ENCODE measurements around the gene CAMK2A.

CAMK2A gene

GRCh38 chr5:150208187-150209098 lies 81.1 kb downstream of the CAMK2A start:
- no peak for DNase-seq

- DNase-seq = no peak
Measured at GRCh38 chr5:150206779-150207115, 82.8 kb downstream of the CAMK2A start.

GRCh38 chr5:150206098-150206778 lies 83.3 kb downstream of the CAMK2A start:
- DNase-seq = no peak

- DNase-seq = no peak
Measured at GRCh38 chr5:150204590-150204960, 85.0 kb downstream of the CAMK2A start.

- DNase-seq = no peak
Measured at GRCh38 chr5:150203832-150204589, 85.6 kb downstream of the CAMK2A start.

GRCh38 chr5:150202501-150202900 lies 87.1 kb downstream of the CAMK2A start:
- no peak for DNase-seq

- DNase-seq = no peak
Measured at GRCh38 chr5:150197476-150197875, 92.1 kb downstream of the CAMK2A start.

GRCh38 chr5:150196986-150197385 lies 92.6 kb downstream of the CAMK2A start:
- DNase-seq = no peak

GRCh38 chr5:150196514-150196913 lies 93.1 kb downstream of the CAMK2A start:
- no peak for DNase-seq

GRCh38 chr5:150195736-150196485 lies 93.7 kb downstream of the CAMK2A start:
- DNase-seq = no peak

- DNase-seq = no peak
Measured at GRCh38 chr5:150192462-150192861, 97.1 kb downstream of the CAMK2A start.

- DNase-seq = no peak
Measured at GRCh38 chr5:150190987-150191386, 98.6 kb downstream of the CAMK2A start.

GRCh38 chr5:150190503-150190979 lies 99.0 kb downstream of the CAMK2A start:
- DNase-seq = no peak

- DNase-seq = no peak
Measured at GRCh38 chr5:150189728-150190502, 99.7 kb downstream of the CAMK2A start, which contains the start of gene SLC6A7. Gene SLC6A7, plus strand, starts transcription at chr5:150190062. Its CDS starts 266 bp downstream, at chr5:150190328.

- no peak for DNase-seq
Measured at GRCh38 chr5:150189326-150189725, 100.2 kb downstream of the CAMK2A start.

- DNase-seq = no peak
Measured at GRCh38 chr5:150188146-150188842, 101.3 kb downstream of the CAMK2A start.

GRCh38 chr5:150186897-150187296 lies 102.7 kb downstream of the CAMK2A start:
- no peak for DNase-seq

- no peak for DNase-seq
Measured at GRCh38 chr5:150186137-150186536, 103.4 kb downstream of the CAMK2A start.

- no peak for DNase-seq
Measured at GRCh38 chr5:150184990-150185912, 104.3 kb downstream of the CAMK2A start.

GRCh38 chr5:150184006-150184405 lies 105.6 kb downstream of the CAMK2A start:
- no peak for DNase-seq
